PFSK-1 (cell line): ENCODE data around the gene EGFLAM.

Source experiments
- FOXP2 ChIP-seq: optimal IDR thresholded peaks from 2 replicates; pipeline ENCODE3; 2011; ENCODE audit warnings: borderline replicate concordance, control low read depth, inconsistent platforms; ENCODE audit not compliant: insufficient read depth; ENCODE audit errors: extremely low read length, extremely low read depth
- POLR2AphosphoS5 ChIP-seq: IDR thresholded peaks from 2 replicates; pipeline ENCODE4 v1.6.1; 2012; ENCODE audit warnings: low read depth, mild to moderate bottlenecking, control low read depth, low read length, moderate library complexity
- REST ChIP-seq, 2 experiments: IDR thresholded peaks; 2 replicates each; pipeline versions ENCODE4 v1.6.1 to v1.8.0; 2011 to 2012; ENCODE audit warnings: low read depth in 2 of 2, low read length in 2 of 2, control low read depth in 1 of 2, inconsistent platforms in 1 of 2, mild to moderate bottlenecking in 1 of 2, moderate library complexity in 1 of 2; ENCODE audit not compliant: insufficient read depth in 1 of 2
- SIN3A ChIP-seq: IDR thresholded peaks from 2 replicates; pipeline ENCODE4 v1.6.1; 2012; ENCODE audit warnings: mild to moderate bottlenecking, low read length, moderate library complexity, borderline replicate concordance; ENCODE audit not compliant: insufficient read depth
- TAF1 ChIP-seq: IDR thresholded peaks from 2 replicates; pipeline ENCODE4 v1.6.1; 2012; ENCODE audit warnings: low read length, control low read depth, borderline replicate concordance; ENCODE audit not compliant: insufficient read depth

The EGFLAM gene

GRCh38 chr5:38371596-38371995 lies 113.2 kb downstream of the EGFLAM start:
- TF ChIP-seq REST (IDR thresholded peaks at IDR 0.05; ENCODE audit: insufficient read depth in 1 of 2, low read depth in 2 of 2, low read length in 2 of 2) (no peak), SIN3A (no peak), POLR2AphosphoS5 (no peak), FOXP2 (no peak), TAF1 (no peak)

- TF ChIP-seq TAF1, result no peak
- TF ChIP-seq REST (IDR thresholded peaks at IDR 0.05; ENCODE audit: insufficient read depth in 1 of 2, low read depth in 2 of 2, low read length in 2 of 2), result no peak
Measured at GRCh38 chr5:38373743-38374142, 115.4 kb downstream of the EGFLAM start.

- TF ChIP-seq FOXP2 (no peak), SIN3A (no peak), TAF1 (no peak), REST (IDR thresholded peaks at IDR 0.05; ENCODE audit: insufficient read depth in 1 of 2, low read depth in 2 of 2, low read length in 2 of 2) (no peak), POLR2AphosphoS5 (no peak)
Measured at GRCh38 chr5:38375423-38375822, 117.1 kb downstream of the EGFLAM start.

- TF ChIP-seq SIN3A (no peak), FOXP2 (no peak), TAF1 (no peak), REST (IDR thresholded peaks at IDR 0.05; ENCODE audit: insufficient read depth in 1 of 2, low read depth in 2 of 2, low read length in 2 of 2) (no peak)
Measured at GRCh38 chr5:38376404-38376803, 118.0 kb downstream of the EGFLAM start.

- TF ChIP-seq POLR2AphosphoS5 (no peak), TAF1 (no peak), REST (IDR thresholded peaks at IDR 0.05; ENCODE audit: insufficient read depth in 1 of 2, low read depth in 2 of 2, low read length in 2 of 2) (no peak), FOXP2 (no peak), SIN3A (no peak)
Measured at GRCh38 chr5:38378579-38378978, 120.2 kb downstream of the EGFLAM start.
